GM23338 (cell line): ENCODE results near the gene SOWAHA. TPM values are rescaled to one million over a fixed set of nuclear protein-coding genes. Genes with fewer than 3 reads are reported as not detected.
"Not testable (repeated sequence)": the region's sequence is repeated elsewhere in the genome, so short reads cannot be mapped to it uniquely, and the experiment has no call there.

Experiments used
- ATAC-seq: fragments of 200-7000 bp; cut with Tn5 transposase; 3 replicates; pipeline ENCODE4 v1.9.1; 2020
- DNase-seq: peaks from one replicate; pipeline ENCODE4 v3.0.0-alpha.2; 2015; ENCODE audit warnings: low spot score
- H2AFZ ChIP-seq: fragments of 200-600 bp; sonication (generic); 2 replicates; pipeline ENCODE4 v1.8.0; 2016; ENCODE audit warnings: antibody characterized with exemption, mild to moderate bottlenecking, moderate library complexity
- H3F3A ChIP-seq: fragments of 200-600 bp; sonication (generic); replicated peaks from 2 replicates; pipeline ENCODE4 v1.8.0; 2017; ENCODE audit warnings: antibody characterized with exemption, mixed run types, low read depth
- H3K27ac ChIP-seq: fragments of 200-600 bp; sonication (generic); 2 replicates; pipeline ENCODE4 v1.6.1; 2016; ENCODE audit warnings: low read depth
- H3K27me3 ChIP-seq: fragments of 200-600 bp; sonication (generic); 2 replicates; pipeline ENCODE4 v1.8.0; 2016; ENCODE audit warnings: mild to moderate bottlenecking, mixed run types, moderate library complexity; ENCODE audit not compliant: insufficient read depth
- H3K36me3 ChIP-seq: fragments of 200-600 bp; sonication (generic); 2 replicates; pipeline ENCODE4 v1.8.0; 2016; ENCODE audit warnings: mild to moderate bottlenecking; ENCODE audit not compliant: insufficient read depth
- H3K4me1 ChIP-seq: fragments of 200-600 bp; sonication (generic); 2 replicates; pipeline ENCODE4 v1.8.0; 2016; ENCODE audit warnings: mild to moderate bottlenecking, moderate library complexity; ENCODE audit not compliant: insufficient read depth
- H3K4me2 ChIP-seq: fragments of 200-600 bp; sonication (generic); 2 replicates; pipeline ENCODE4 v1.7.1; 2017; ENCODE audit warnings: mixed run types
- H3K4me3 ChIP-seq: fragments of 200-600 bp; sonication (generic); 2 replicates; pipeline ENCODE4 v1.6.1; 2016; ENCODE audit warnings: mixed run types
- H3K79me2 ChIP-seq: fragments of 200-600 bp; sonication (generic); replicated peaks from 2 replicates; pipeline ENCODE4 v1.8.0; 2017; ENCODE audit warnings: mild to moderate bottlenecking; ENCODE audit not compliant: insufficient read depth
- H3K9me2 ChIP-seq: fragments of 200-600 bp; sonication (generic); 2 replicates; pipeline ENCODE4 v1.8.0; 2017; ENCODE audit not compliant: insufficient read depth
- H4K20me1 ChIP-seq: fragments of 200-600 bp; sonication (generic); replicated peaks from 2 replicates; pipeline ENCODE4 v1.8.0; 2017; ENCODE audit warnings: mild to moderate bottlenecking; ENCODE audit not compliant: insufficient read depth
- H3K27ac Mint-ChIP-seq: 2 replicates; pipeline ENCODE4 v1.8.0; 2020; ENCODE audit warnings: inconsistent platforms, mild to moderate bottlenecking, moderate library complexity, mixed read lengths
- H3K27me3 Mint-ChIP-seq: 3 replicates; pipeline ENCODE4 v1.8.0; 2022; ENCODE audit warnings: low read depth, mild to moderate bottlenecking, moderate library complexity, mixed read lengths, inconsistent platforms; ENCODE audit not compliant: insufficient read depth, poor library complexity
- H3K36me3 Mint-ChIP-seq: 3 replicates; pipeline ENCODE4 v1.8.0; 2021; ENCODE audit warnings: low read depth, mild to moderate bottlenecking, inconsistent platforms, moderate library complexity, mixed read lengths
- H3K4me1 Mint-ChIP-seq: 3 replicates; pipeline ENCODE4 v1.8.0; 2020; ENCODE audit warnings: mild to moderate bottlenecking, inconsistent platforms, mixed read lengths
- H3K4me3 Mint-ChIP-seq: 3 replicates; pipeline ENCODE4 v1.8.0; 2021; ENCODE audit warnings: moderate library complexity, mild to moderate bottlenecking, inconsistent platforms, mixed read lengths
- H3K9me3 Mint-ChIP-seq: 3 replicates; pipeline ENCODE4 v1.8.0; 2020; ENCODE audit warnings: moderate library complexity, mild to moderate bottlenecking, inconsistent platforms, mixed read lengths
- CREB1 ChIP-seq: fragments of 250-450 bp; sonication (Bioruptor Pico); IDR thresholded peaks from 2 replicates; pipeline ENCODE4 v1.5.0; 2020; ENCODE audit warnings: low read depth, mild to moderate bottlenecking, moderate library complexity
- CTCF ChIP-seq, 2 experiments: fragments of 200-600 bp in 1 of 2; sonication (generic) in 1 of 2; conservative IDR thresholded peaks; 2 replicates each; pipeline versions ENCODE4 v1.5.1 to v1.6.1; 2016 to 2017; ENCODE audit warnings: antibody characterized with exemption in 2 of 2, low read depth in 2 of 2, mild to moderate bottlenecking in 2 of 2, moderate library complexity in 1 of 2
- ETS1 ChIP-seq: IDR thresholded peaks from 2 replicates; pipeline ENCODE4 v1.6.1; 2016; ENCODE audit warnings: antibody characterized with exemption
- EZH2phosphoT487 ChIP-seq: fragments of 200-600 bp; sonication (generic); IDR thresholded peaks from one replicate; pipeline ENCODE4 v1.8.1; 2018; ENCODE audit warnings: antibody characterized with exemption; ENCODE audit not compliant: unreplicated experiment
- POLR2AphosphoS5 ChIP-seq: IDR thresholded peaks from 2 replicates; pipeline ENCODE4 v1.6.1; 2016; ENCODE audit warnings: antibody characterized with exemption, low read depth
- STAT1 ChIP-seq: IDR thresholded peaks from one replicate; pipeline ENCODE4 v1.6.1; 2016; ENCODE audit warnings: antibody characterized with exemption; ENCODE audit not compliant: unreplicated experiment
- ZNF114 ChIP-seq: fragments of 250-450 bp; sonication (Bioruptor Pico); IDR thresholded peaks from 2 replicates; pipeline ENCODE4 v1.5.0; 2020; ENCODE audit warnings: mild to moderate bottlenecking, moderate library complexity
- ZNF331 ChIP-seq: fragments of 250-450 bp; sonication (Bioruptor Pico); IDR thresholded peaks from 2 replicates; pipeline ENCODE4 v1.5.0; 2020; ENCODE audit warnings: low read depth, mild to moderate bottlenecking, moderate library complexity
- polyA plus RNA-seq: library from polyadenylated mRNA; unstranded; fragments of >200 nt; fragmentation: Nextera tagmentation; extraction: Ambion mirVana; gene quantifications from 2 replicates; pipeline ENCODE4 v1.2.1, GENCODE V29; 2016
- total RNA-seq: library from RNA; depleted of rRNA; stranded (reverse); fragments of >200 nt; shearing (Covaris generic); gene quantifications from 2 replicates; pipeline ENCODE4 v1.2.3, GENCODE V29; 2014

Gene SOWAHA
- total and polyA plus RNA-seq, 2 experiments from 2014 or later = 0.18 to 0.52 TPM

GRCh38 chr5:132806804-132807162, 6.3 kb upstream of the SOWAHA start:
- H3F3A ChIP-seq, H3K4me3 ChIP-seq, H3K27ac ChIP-seq, H3K4me3 Mint-ChIP-seq, H3K27ac Mint-ChIP-seq, ATAC-seq, H3K36me3 Mint-ChIP-seq, H3K36me3 ChIP-seq, H3K9me2 ChIP-seq, H3K4me1 ChIP-seq, H3K9me3 Mint-ChIP-seq, DNase-seq, H4K20me1 ChIP-seq, H3K79me2 ChIP-seq: not testable (repeated sequence)
- H3K4me2 ChIP-seq = peak overlapping the region; percentile 61; the same call in 1 of the 2 replicates
- Mint-ChIP-seq H3K27me3 (peaks cover 26% of the 10 kb centered on the region), H3K4me1 (peaks cover 11% of the 10 kb centered on the region)
- H3K27me3 ChIP-seq = peaks cover 15% of the 10 kb centered on the region
- peak overlapping the region; percentile 92 for H2AFZ ChIP-seq

GRCh38 chr5:132807163-132807838, 5.8 kb upstream of the SOWAHA start:
- TF ChIP-seq ETS1 (no peak), CTCF (conservative IDR thresholded peaks at IDR 0.05; ENCODE audit: low read depth in 2 of 2) (peak; percentile 62 to 76)
- Histone ChIP-seq H3F3A (no peaks in the 10 kb centered on the region), H3K4me3 (no peak overlapping the region), H3K4me2 (peak overlapping the region; percentile 61; the same call in 1 of the 2 replicates), H3K9me2 (no peaks in the 10 kb centered on the region), H3K27me3 (peaks cover 20% of the 10 kb centered on the region), H3K79me2 (no peaks in the 10 kb centered on the region), H3K36me3 (no peaks in the 10 kb centered on the region), H4K20me1 (no peaks in the 10 kb centered on the region), H3K4me1 (peaks cover 4% of the 10 kb centered on the region), H2AFZ (peak overlapping the region; percentile 92), H3K27ac (no peak overlapping the region)
- Mint-ChIP-seq H3K4me3 (no peak overlapping the region), H3K4me1 (peaks cover 13% of the 10 kb centered on the region), H3K9me3 (peaks cover 4% of the 10 kb centered on the region; the same call in 2 of the 3 replicates), H3K36me3 (no peaks in the 10 kb centered on the region; the same call in 2 of the 3 replicates), H3K27ac (no peak overlapping the region), H3K27me3 (peaks cover 31% of the 10 kb centered on the region)
- ATAC-seq (peak; percentile 98), DNase-seq (peak; percentile 85)

- Mint-ChIP-seq H3K4me3 (no peak overlapping the region), H3K36me3 (no peaks in the 10 kb centered on the region; the same call in 2 of the 3 replicates), H3K27me3 (peaks cover 40% of the 10 kb centered on the region), H3K4me1 (peaks cover 20% of the 10 kb centered on the region), H3K27ac (no peak overlapping the region), H3K9me3 (peaks cover 4% of the 10 kb centered on the region; the same call in 2 of the 3 replicates)
- H3K79me2 ChIP-seq = no peaks in the 10 kb centered on the region
- no peaks in the 10 kb centered on the region for H3F3A ChIP-seq
- no peaks in the 10 kb centered on the region for H4K20me1 ChIP-seq
- no peak overlapping the region for H3K4me2 ChIP-seq
- H3K9me2 ChIP-seq = no peaks in the 10 kb centered on the region
- H3K27me3 ChIP-seq = peaks cover 31% of the 10 kb centered on the region
- H3K36me3 ChIP-seq = no peaks in the 10 kb centered on the region
- no peak overlapping the region for H3K27ac ChIP-seq
- no peak for ATAC-seq
- H2AFZ ChIP-seq = no peak overlapping the region
- H3K4me1 ChIP-seq = peaks cover 12% of the 10 kb centered on the region
- DNase-seq = no peak
- no peak overlapping the region for H3K4me3 ChIP-seq
- TF ChIP-seq STAT1 = no peak
- no peak for TF ChIP-seq ZNF331 (CRISPR knock-in tag)
- TF ChIP-seq ETS1 = no peak
- TF ChIP-seq CREB1 (CRISPR knock-in tag) = no peak
- TF ChIP-seq EZH2phosphoT487 = no peak
- TF ChIP-seq POLR2AphosphoS5 = no peak
- no peak for TF ChIP-seq ZNF114 (CRISPR knock-in tag)
These were observed 4.7 kb upstream of the SOWAHA start for GRCh38 chr5:132808448-132808847.
